ENCODE results near the gene SESTD1.
"Not testable (repeated sequence)": the region's sequence is repeated elsewhere in the genome, so short reads cannot be mapped to it uniquely, and the experiment has no call there.

SESTD1 gene

DNA sequence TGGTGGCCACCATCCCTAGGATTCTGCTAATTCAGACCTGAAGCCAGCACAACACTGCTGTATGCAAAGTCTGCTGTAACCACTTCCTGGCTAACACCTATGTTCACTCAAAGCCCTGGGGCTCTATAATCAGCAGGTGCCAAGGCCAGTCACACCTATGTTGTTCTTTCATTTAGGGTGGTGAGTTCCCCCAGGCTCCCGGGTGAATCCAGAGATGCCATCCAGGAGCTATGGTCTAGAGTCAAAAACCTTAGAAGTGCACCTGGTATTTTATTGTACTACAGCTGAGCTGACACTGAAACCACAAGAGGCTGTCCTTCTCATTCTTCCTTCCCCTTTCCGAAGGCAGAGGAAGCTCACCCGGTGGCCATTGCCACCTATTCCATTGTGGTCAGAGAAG is 168.5 kb downstream of the SESTD1 start:
- no peak for DNase-seq

DNA sequence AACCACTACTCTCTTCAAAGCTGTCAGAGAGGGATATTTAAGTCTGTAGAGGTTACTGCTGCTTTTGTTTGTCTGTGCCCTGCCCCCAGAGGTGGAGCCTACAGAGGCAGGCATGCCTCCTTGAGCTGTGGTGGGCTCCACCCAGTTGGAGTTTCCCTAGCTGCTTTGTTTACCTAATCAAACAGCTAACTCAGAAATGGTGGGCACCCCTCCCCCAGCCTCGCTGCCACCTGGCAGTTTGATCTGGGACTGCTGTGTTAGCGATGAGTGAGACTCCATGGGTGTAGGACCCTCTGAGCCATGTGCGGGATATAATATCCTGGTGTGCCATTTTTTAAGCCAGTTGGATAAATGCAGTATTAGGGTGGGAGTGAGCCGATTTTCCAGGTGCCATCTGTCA is 171.7 kb downstream of the SESTD1 start:
- not testable (repeated sequence) for DNase-seq

GRCh38 chr2:179082697-179083096 is 181.9 kb downstream of the SESTD1 start:
- no peak for DNase-seq

GRCh38 chr2:179081954-179082353 is 182.7 kb downstream of the SESTD1 start:
- DNase-seq, result no peak

- DNase-seq, result no peak
Measured at GRCh38 chr2:179072527-179072926, 192.1 kb downstream of the SESTD1 start.

DNA sequence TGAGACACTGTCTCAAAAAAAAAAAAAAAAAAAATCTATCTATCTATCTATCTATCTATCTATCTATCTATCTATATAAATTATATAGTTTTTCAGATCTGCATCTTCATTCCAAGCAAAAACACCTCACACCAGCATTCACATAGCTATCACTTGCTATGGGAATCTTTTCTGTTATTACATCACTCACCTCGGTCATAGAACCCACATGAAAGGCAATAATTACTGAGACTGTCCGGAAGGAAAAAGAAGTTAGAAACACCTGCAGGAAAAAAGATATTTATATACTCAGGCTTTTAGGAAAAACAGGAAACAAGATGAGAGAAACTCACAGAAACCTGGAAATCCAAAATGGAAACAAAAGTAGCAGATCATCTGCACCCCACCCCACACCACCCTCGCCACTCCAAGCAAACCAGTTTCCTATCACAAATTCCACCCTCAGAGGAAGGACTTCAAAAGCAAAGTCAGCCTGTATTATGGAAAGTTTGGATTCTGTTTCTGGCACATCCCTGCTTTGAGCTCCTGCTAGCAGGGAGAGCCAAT is 192.7 kb downstream of the SESTD1 start:
- no peak for DNase-seq

DNA sequence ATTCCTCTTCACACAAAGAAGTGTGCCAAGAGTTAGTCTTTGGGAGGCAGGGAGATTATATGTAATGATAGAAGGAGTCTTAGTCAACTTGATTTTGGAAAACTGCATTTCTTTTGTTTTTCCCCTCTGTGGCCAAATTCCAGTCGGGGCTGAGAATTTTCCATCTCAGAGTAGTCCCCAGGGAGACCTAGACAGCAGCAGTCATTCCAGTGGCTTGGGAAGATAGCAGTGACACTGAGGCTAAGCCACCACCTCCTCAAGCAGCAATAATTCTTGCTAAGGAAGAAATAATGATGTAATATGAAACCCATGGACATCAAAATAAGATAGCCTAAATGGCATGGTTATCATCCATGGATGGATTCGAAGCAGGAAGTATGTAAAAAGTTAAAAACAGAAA is 193.7 kb downstream of the SESTD1 start:
- DNase-seq, result no peak

GRCh38 chr2:179069685-179070084 is 194.9 kb downstream of the SESTD1 start:
- no peak for DNase-seq

- DNase-seq, result no peak
Measured at GRCh38 chr2:179068991-179069643, 195.5 kb downstream of the SESTD1 start.

DNA sequence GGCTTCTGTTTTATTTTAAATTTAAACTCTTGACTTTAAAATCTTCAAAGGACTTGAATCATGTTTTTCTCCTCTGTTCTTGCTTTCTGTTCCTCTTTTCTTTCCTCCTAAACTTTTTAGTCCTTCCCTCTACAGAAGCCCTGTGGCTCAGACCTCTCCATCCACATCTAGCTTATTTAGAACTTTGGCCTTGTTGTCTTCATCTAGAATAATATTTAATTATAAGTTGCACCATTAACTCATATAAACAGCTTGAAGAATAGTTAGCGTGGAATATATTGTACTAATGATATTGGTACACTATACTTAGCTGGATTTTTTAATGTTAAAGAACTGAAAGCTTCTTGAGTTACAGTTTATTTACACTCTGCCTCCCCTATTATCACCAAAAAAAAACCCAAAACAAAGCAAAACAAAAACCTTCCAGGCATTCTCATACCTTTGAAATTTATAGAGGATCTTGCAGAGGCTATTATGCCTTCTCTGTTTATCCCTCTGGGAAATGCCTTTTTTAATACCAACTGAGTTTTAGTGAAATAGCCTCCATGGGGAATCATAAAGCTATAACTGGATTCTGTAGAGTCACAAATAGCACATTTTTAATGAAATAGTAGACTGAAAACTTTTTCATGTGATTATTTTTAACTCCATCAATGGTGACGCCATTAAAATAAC is 205.5 kb downstream of the SESTD1 start:
- DNase-seq, result no peak

- DNase-seq, result no peak
Measured at GRCh38 chr2:179057737-179058136, 206.9 kb downstream of the SESTD1 start.

GRCh38 chr2:179053568-179053967 is 211.1 kb downstream of the SESTD1 start:
- DNase-seq, result not testable (repeated sequence)

Data from inflammatory macrophage treated with lipopolysaccharide for 1 hour (primary cell).